Right lobe of liver (tissue), 6 donors: Measurements from ENCODE around the gene MXI1. TPM values are rescaled to one million over a fixed set of nuclear protein-coding genes. Genes with fewer than 3 reads are reported as not detected.

Experiments used
- ATAC-seq, 4 donors: fragments of 200-7000 bp; cut with Tn5 transposase; one replicate each; pipeline ENCODE4 v1.9.1; 2020; ENCODE audit warnings: mild to moderate bottlenecking in 4 of 4, moderate library complexity in 4 of 4
- DNase-seq, 3 donors: peaks; one replicate each; pipeline ENCODE4 v3.0.0-alpha.2; 2020
- H3K27ac ChIP-seq, 3 donors: fragments of 200-600 bp; one replicate each; pipeline ENCODE4 v1.8.0; 2022
- H3K27me3 ChIP-seq, 2 donors: fragments of 200-600 bp; one replicate each; pipeline ENCODE4 v1.8.0; 2022
- H3K36me3 ChIP-seq, 4 donors: fragments of 200-600 bp; sonication (generic) in 1 of 4; one replicate each; pipeline versions ENCODE4 v1.5.1 to v1.8.0; 2017 to 2022; ENCODE audit warnings: control low read depth in 1 of 4
- H3K4me1 ChIP-seq, 4 donors: fragments of 200-600 bp; sonication (generic) in 1 of 4; one replicate each; pipeline versions ENCODE4 v1.5.1 to v1.8.0; 2017 to 2022; ENCODE audit warnings: control low read depth in 1 of 4
- H3K4me3 ChIP-seq, 3 donors: fragments of 200-600 bp; one replicate each; pipeline ENCODE4 v1.8.0; 2022
- H3K9me3 ChIP-seq, 4 donors: fragments of 200-600 bp; sonication (generic) in 1 of 4; one replicate each; pipeline versions ENCODE4 v1.5.1 to v1.8.0; 2017 to 2022; ENCODE audit warnings: control low read depth in 1 of 4
- POLR2A ChIP-seq: fragments of 450-650 bp; IDR thresholded peaks from one replicate; pipeline ENCODE4 v1.6.1; 2017; ENCODE audit warnings: antibody characterized with exemption, mild to moderate bottlenecking
- WGBS: methylation state at CpG from one replicate; pipeline ENCODE4 v1.1.6; 2018; ENCODE audit warnings: low coverage, low lambda C conversion rate; ENCODE audit not compliant: insufficient coverage; ENCODE audit errors: missing lambda C conversion rate; 5-methylcytosine and 5-hydroxymethylcytosine counted together
- intact Hi-C, 2 donors: fragments of 100-400 bp; cut with DNase I; formaldehyde crosslinking; loops; one replicate each; pipeline versions ENCODE4 v1.11.2 to v1.14.1; 2022
- total RNA-seq, 6 experiments: library from RNA; depleted of rRNA in 2 of 6; stranded (reverse); fragments of >200 nt in 2 of 6; fragmentation: NEBNext Ultra II Directional in 3 of 6; extraction: Animal tissue kit (Norgen Biotek cat#: 25700) in 3 of 6; gene quantifications; one replicate each; pipeline versions ENCODE4 v1.1.0 to v1.2.4, GENCODE V29; 2016 to 2023
- TF ChIP-seq, protein P1 (sequence below), 4 donors: fragments of 200-600 bp in 3 of 4; fragments of 450-650 bp in 1 of 4; IDR thresholded peaks; one replicate each; pipeline versions ENCODE4 v1.5.1 to v1.8.0; 2016 to 2022; ENCODE audit warnings: antibody characterized with exemption in 4 of 4, mild to moderate bottlenecking in 2 of 4
- donor health status: DM: no; HTN: yes; CAD: no.
- donor health status: DM: no; HTN: no; CAD: no.
- donor health status: DM: no; HTN: no; CAD: no.
- donor health status: DM: no; HTN: yes; CAD: no.
- donor health status: DM: no; HTN: yes; CAD: no.

MXI1 gene
- total RNA-seq, 6 experiments from 2014 or later, result 17.1 to 32.6 (median 26.5) TPM

DNA sequence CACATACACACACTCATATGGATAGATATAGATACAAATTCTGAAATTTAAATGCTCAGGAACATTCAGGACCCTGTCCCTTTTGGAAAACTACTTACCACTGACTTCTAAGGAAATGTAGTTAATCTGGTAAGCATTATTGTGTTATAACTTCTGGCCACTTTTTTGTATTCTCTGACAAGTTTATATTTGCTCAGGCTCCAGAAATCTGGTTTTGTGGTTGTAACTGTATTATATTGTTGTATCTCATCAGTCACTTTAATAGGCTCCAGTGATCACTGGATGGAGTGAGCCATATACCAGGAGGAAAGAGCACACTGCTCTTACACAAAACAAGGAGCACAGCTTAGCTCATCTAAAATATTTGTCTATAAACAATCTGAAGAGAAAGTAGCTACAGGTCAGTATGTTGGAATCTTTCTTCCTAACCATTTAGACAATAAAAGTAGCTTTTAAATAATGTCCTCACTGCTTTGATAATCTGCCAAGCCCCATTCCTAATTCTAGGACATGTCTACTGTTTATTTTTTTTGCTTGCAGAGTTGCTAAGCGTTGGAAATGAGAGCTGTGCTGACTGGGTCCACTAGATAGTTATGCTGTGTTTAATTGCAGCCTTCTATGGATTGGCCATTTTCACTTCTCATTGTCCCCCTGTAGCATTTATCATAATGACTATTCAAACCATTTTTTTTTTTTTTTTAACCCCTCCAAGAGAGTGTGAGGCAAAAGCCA, 53.5 kb downstream of the MXI1 start:
- ATAC-seq (peak in 3 of 4 donors; percentile 18 to 55 (median 30)), DNase-seq (no peak)
- intact Hi-C loops, result no loop called here
- WGBS, result 38% methylated on average over 1 of the region's 1 CpG
- H3K9me3 ChIP-seq, result no peaks in the 10 kb centered on the region
- no peaks in the 10 kb centered on the region for H3K27me3 ChIP-seq
- no peak for TF ChIP-seq POLR2A
- TF ChIP-seq, protein P1, sequence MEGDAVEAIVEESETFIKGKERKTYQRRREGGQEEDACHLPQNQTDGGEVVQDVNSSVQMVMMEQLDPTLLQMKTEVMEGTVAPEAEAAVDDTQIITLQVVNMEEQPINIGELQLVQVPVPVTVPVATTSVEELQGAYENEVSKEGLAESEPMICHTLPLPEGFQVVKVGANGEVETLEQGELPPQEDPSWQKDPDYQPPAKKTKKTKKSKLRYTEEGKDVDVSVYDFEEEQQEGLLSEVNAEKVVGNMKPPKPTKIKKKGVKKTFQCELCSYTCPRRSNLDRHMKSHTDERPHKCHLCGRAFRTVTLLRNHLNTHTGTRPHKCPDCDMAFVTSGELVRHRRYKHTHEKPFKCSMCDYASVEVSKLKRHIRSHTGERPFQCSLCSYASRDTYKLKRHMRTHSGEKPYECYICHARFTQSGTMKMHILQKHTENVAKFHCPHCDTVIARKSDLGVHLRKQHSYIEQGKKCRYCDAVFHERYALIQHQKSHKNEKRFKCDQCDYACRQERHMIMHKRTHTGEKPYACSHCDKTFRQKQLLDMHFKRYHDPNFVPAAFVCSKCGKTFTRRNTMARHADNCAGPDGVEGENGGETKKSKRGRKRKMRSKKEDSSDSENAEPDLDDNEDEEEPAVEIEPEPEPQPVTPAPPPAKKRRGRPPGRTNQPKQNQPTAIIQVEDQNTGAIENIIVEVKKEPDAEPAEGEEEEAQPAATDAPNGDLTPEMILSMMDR (IDR thresholded peaks at IDR 0.05), result no peak
- H3K4me3 ChIP-seq, result no peak overlapping the region
- H3K27ac ChIP-seq, result no peak overlapping the region
- H3K4me1 ChIP-seq, result no peaks in the 10 kb centered on the region
- no peaks in the 10 kb centered on the region for H3K36me3 ChIP-seq

DNA sequence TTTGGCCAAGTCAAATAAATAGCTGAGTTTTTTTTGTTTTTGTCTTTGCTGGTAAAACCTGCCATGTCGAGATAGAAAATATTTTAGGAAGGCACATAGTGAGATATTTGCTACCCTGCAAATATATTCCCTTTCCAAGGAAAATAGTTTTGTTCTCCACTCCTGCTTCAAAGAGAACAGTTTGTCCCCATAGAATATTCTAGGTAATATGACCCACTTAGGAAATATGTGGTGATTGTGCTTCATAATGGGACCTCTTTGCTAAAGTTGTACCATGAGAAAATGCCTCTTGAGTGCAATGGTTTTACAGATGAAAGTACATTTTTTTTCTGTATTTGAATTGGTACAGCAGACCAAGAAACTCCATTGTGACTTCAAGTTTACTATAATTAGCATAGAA, 55.8 kb downstream of the MXI1 start:
- Histone ChIP-seq H3K27ac (no peak overlapping the region), H3K9me3 (no peaks in the 10 kb centered on the region), H3K36me3 (no peaks in the 10 kb centered on the region), H3K4me1 (peaks cover 0 to 4% (median 2%) of the 10 kb centered on the region in 4 donors), H3K4me3 (no peak overlapping the region), H3K27me3 (no peaks in the 10 kb centered on the region)
- 32% methylated on average over 1 of the region's 1 CpG for WGBS
- TF ChIP-seq, protein P1 (IDR thresholded peaks at IDR 0.05), result no peak
- TF ChIP-seq POLR2A, result no peak
- ATAC-seq, result no peak
- intact Hi-C loops, result no loop called here
- no peak for DNase-seq

DNA sequence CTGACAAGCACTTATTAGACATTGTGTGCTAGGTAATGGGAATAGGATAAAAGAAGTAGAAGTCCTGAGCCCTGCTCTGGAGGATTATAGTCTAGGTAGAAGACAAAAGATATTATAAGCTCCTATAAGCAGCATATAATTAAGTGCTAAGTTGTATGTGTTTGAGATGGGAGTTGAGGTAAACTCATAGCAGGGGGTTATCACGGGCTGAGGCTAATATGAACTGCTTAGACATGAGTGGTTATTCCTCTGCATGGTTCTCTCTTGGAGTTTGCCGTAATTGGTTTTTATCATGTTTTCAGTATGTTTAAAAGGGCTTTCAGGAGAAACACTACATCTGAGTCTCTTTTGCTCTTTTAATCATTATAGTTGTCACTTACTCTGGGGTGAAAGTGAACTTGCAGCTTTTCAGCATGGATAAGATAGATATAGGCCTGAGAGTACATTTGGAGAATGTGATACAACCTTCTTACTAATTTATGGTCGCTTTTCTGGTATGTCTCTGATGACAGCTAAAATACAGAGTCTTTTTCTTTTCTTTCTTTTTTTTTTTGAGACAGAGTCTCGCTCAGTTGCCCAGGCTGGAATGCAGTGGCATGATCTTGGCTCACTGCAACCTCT, 58.3 kb downstream of the MXI1 start:
- H3K4me3 ChIP-seq, result no peak overlapping the region
- no peak overlapping the region for H3K27ac ChIP-seq
- intact Hi-C loops, result no loop called here
- TF ChIP-seq, protein P1 (IDR thresholded peaks at IDR 0.05), result no peak
- no peak for TF ChIP-seq POLR2A
- no peak for DNase-seq
- H3K27me3 ChIP-seq, result no peaks in the 10 kb centered on the region
- no peak for ATAC-seq
- WGBS, result 86% methylated on average over 3 of the region's 4 CpGs
- H3K36me3 ChIP-seq, result no peaks in the 10 kb centered on the region
- H3K4me1 ChIP-seq, result peaks cover 0 to 21% (median 10%) of the 10 kb centered on the region in 4 donors
- no peaks in the 10 kb centered on the region for H3K9me3 ChIP-seq

DNA sequence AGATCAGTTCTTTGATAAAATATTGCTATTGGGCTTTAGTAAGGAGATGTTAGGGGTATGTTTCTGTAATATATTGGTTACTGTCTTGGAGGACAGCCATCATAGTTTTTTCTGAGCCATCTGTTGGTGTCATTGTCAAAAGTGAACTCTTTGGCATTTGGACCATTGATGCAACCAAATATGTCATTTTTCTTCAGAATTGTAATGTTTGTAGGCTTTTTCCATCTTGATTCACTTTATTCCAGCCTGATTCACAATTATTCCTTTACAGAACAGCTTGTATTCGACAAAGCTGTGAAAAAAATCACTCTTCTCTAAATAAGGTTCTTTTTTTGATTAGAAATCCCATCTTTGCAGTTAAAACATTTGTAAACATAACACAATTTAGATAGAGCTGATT, 59.9 kb downstream of the MXI1 start:
- H3K4me3 ChIP-seq, result no peak overlapping the region
- TF ChIP-seq POLR2A, result no peak
- TF ChIP-seq, protein P1 (IDR thresholded peaks at IDR 0.05), result no peak
- H3K36me3 ChIP-seq, result no peaks in the 10 kb centered on the region
- H3K27me3 ChIP-seq, result no peaks in the 10 kb centered on the region
- 94% methylated on average over 1 of the region's 1 CpG for WGBS
- H3K4me1 ChIP-seq, result peaks cover 0 to 23% (median 11%) of the 10 kb centered on the region in 4 donors
- intact Hi-C loops, result no loop called here
- H3K9me3 ChIP-seq, result no peaks in the 10 kb centered on the region
- H3K27ac ChIP-seq, result no peak overlapping the region
- DNase-seq (no peak), ATAC-seq (no peak)
